ENCODE results near the gene DLGAP3.

The DLGAP3 gene

GRCh38 chr1:34865981-34866761, 63.3 kb downstream of the DLGAP3 start:
- TF ChIP-seq POLR2AphosphoS5 (IDR thresholded peaks at IDR 0.05; ENCODE audit: low read depth, low read length) (no peak), SIN3A (IDR thresholded peaks at IDR 0.05; ENCODE audit: borderline replicate concordance, insufficient read depth, low read length) (no peak), REST (IDR thresholded peaks at IDR 0.05; ENCODE audit: insufficient read depth in 1 of 2, low read depth in 2 of 2, low read length in 2 of 2) (no peak), TAF1 (IDR thresholded peaks at IDR 0.05; ENCODE audit: borderline replicate concordance, insufficient read depth, low read length) (no peak), FOXP2 (optimal IDR thresholded peaks at IDR 0.05; ENCODE audit: borderline replicate concordance, extremely low read depth, extremely low read length, insufficient read depth) (no peak)

- TF ChIP-seq REST (IDR thresholded peaks at IDR 0.05; ENCODE audit: insufficient read depth in 1 of 2, low read depth in 2 of 2, low read length in 2 of 2) (no peak), SIN3A (IDR thresholded peaks at IDR 0.05; ENCODE audit: borderline replicate concordance, insufficient read depth, low read length) (no peak), POLR2AphosphoS5 (IDR thresholded peaks at IDR 0.05; ENCODE audit: low read depth, low read length) (no peak), TAF1 (IDR thresholded peaks at IDR 0.05; ENCODE audit: borderline replicate concordance, insufficient read depth, low read length) (no peak), FOXP2 (optimal IDR thresholded peaks at IDR 0.05; ENCODE audit: borderline replicate concordance, extremely low read depth, extremely low read length, insufficient read depth) (no peak)
Measured at GRCh38 chr1:34865573-34865972, 63.9 kb downstream of the DLGAP3 start.

- no peak for TF ChIP-seq REST (IDR thresholded peaks at IDR 0.05; ENCODE audit: insufficient read depth in 1 of 2, low read depth in 2 of 2, low read length in 2 of 2)
- TF ChIP-seq FOXP2 (optimal IDR thresholded peaks at IDR 0.05; ENCODE audit: borderline replicate concordance, extremely low read depth, extremely low read length, insufficient read depth) = no peak
- no peak for TF ChIP-seq POLR2AphosphoS5 (IDR thresholded peaks at IDR 0.05; ENCODE audit: low read depth, low read length)
- TF ChIP-seq SIN3A (IDR thresholded peaks at IDR 0.05; ENCODE audit: borderline replicate concordance, insufficient read depth, low read length) = no peak
- TF ChIP-seq TAF1 (IDR thresholded peaks at IDR 0.05; ENCODE audit: borderline replicate concordance, insufficient read depth, low read length) = no peak
Measured at GRCh38 chr1:34864759-34865158, 64.7 kb downstream of the DLGAP3 start.

GRCh38 chr1:34863501-34863900, 65.9 kb downstream of the DLGAP3 start:
- TF ChIP-seq SIN3A (IDR thresholded peaks at IDR 0.05; ENCODE audit: borderline replicate concordance, insufficient read depth, low read length) = no peak
- no peak for TF ChIP-seq REST (IDR thresholded peaks at IDR 0.05; ENCODE audit: insufficient read depth in 1 of 2, low read depth in 2 of 2, low read length in 2 of 2)
- TF ChIP-seq TAF1 (IDR thresholded peaks at IDR 0.05; ENCODE audit: borderline replicate concordance, insufficient read depth, low read length) = no peak
- no peak for TF ChIP-seq FOXP2 (optimal IDR thresholded peaks at IDR 0.05; ENCODE audit: borderline replicate concordance, extremely low read depth, extremely low read length, insufficient read depth)
- no peak for TF ChIP-seq POLR2AphosphoS5 (IDR thresholded peaks at IDR 0.05; ENCODE audit: low read depth, low read length)
